VCaP (cell line): ENCODE data around the gene PLXNB3.

Experiments used
- H3K27ac ChIP-seq: fragments of 450-650 bp; 2 replicates; pipeline ENCODE4 v1.5.1; 2017
- CTCF ChIP-seq: fragments of 450-650 bp; conservative IDR thresholded peaks from 2 replicates; pipeline ENCODE4 v1.5.1; 2017; ENCODE audit warnings: mild to moderate bottlenecking, moderate library complexity

The PLXNB3 gene

GRCh38 chrX:153763298-153763932 is 634 bp upstream of the PLXNB3 start:
- H3K27ac ChIP-seq, result no peak overlapping the region
- TF ChIP-seq CTCF, result no peak

- peak overlapping the region; percentile 80 for H3K27ac ChIP-seq
Measured at GRCh38 chrX:153764786-153765137, 713 bp downstream of the PLXNB3 start.

GRCh38 chrX:153765138-153766079 is 1.4 kb downstream of the PLXNB3 start:
- no peak for TF ChIP-seq CTCF
- peak overlapping the region; percentile 80 for H3K27ac ChIP-seq

More at GRCh38 chrX:153764786-153765137, 713 bp downstream of the PLXNB3 start:
- TF ChIP-seq CTCF, result no peak

GRCh38 chrX:153766098-153766817 is 2.2 kb downstream of the PLXNB3 start:
- TF ChIP-seq CTCF, result no peak
- H3K27ac ChIP-seq, result peak overlapping the region; percentile 80

- no peak for TF ChIP-seq CTCF
- H3K27ac ChIP-seq, result no peak overlapping the region
Measured at GRCh38 chrX:153766871-153767673, 3.0 kb downstream of the PLXNB3 start.

- TF ChIP-seq CTCF, result no peak
- H3K27ac ChIP-seq, result no peak overlapping the region
Measured at GRCh38 chrX:153767674-153768055, 3.6 kb downstream of the PLXNB3 start.
